Stomach (tissue), 4 donors: ENCODE data around the gene DOC2B.

Experiments
- POLR2A ChIP-seq, 4 donors: fragments of 450-650 bp; IDR thresholded peaks; one replicate each; pipeline ENCODE4 v1.6.1; 2016; ENCODE audit warnings: antibody characterized with exemption in 4 of 4, control low read depth in 2 of 4, mild to moderate bottlenecking in 1 of 4, moderate library complexity in 1 of 4
- TF ChIP-seq, protein P1 (sequence below), 7 experiments: fragments of 450-650 bp in 4 of 7; fragments of 200-600 bp in 3 of 7; sonication (generic) in 3 of 7; IDR thresholded peaks; one replicate each; pipeline ENCODE4 v1.5.1; 2016 to 2019; ENCODE audit warnings: antibody characterized with exemption in 7 of 7, control low read depth in 2 of 7, mild to moderate bottlenecking in 1 of 7

DNA sequence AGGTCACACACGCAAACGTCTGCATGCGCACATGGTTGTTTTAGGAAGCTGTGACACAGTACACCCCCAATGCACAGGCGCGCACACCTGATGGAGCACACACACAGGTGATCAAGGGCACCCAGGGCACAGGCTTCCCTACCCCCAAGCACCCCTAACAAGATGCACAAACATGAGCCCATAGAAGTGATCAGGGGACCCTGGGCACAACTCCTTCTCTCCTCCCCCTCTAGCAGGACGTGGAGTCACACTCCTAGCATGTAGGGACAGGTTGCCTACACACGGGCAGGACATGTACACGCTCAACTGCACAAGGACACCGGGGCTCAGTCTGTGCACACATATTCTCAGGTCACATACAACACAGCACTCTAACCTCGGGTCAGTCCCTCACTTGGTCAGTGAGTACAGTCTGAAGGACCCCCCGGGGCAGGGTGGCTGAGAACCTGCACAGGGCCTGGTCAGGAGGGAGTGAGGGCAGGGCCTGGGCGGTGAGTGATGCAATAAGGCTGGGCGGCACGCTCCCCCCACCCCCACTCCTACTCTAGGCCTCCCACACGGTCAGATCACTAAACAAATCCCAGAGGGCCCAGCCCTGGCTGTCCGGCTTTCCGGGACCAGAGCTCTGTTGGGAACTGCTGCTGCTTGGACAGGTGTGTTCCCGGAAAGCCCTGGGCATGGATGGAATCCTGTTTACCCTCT, 751 bp upstream of the DOC2B start:
- TF ChIP-seq POLR2A (IDR thresholded peaks at IDR 0.05): no peak
- TF ChIP-seq, protein P1, sequence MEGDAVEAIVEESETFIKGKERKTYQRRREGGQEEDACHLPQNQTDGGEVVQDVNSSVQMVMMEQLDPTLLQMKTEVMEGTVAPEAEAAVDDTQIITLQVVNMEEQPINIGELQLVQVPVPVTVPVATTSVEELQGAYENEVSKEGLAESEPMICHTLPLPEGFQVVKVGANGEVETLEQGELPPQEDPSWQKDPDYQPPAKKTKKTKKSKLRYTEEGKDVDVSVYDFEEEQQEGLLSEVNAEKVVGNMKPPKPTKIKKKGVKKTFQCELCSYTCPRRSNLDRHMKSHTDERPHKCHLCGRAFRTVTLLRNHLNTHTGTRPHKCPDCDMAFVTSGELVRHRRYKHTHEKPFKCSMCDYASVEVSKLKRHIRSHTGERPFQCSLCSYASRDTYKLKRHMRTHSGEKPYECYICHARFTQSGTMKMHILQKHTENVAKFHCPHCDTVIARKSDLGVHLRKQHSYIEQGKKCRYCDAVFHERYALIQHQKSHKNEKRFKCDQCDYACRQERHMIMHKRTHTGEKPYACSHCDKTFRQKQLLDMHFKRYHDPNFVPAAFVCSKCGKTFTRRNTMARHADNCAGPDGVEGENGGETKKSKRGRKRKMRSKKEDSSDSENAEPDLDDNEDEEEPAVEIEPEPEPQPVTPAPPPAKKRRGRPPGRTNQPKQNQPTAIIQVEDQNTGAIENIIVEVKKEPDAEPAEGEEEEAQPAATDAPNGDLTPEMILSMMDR (IDR thresholded peaks at IDR 0.05): no peak
